ENCODE results near the gene HLA-DPA1.

DNA sequence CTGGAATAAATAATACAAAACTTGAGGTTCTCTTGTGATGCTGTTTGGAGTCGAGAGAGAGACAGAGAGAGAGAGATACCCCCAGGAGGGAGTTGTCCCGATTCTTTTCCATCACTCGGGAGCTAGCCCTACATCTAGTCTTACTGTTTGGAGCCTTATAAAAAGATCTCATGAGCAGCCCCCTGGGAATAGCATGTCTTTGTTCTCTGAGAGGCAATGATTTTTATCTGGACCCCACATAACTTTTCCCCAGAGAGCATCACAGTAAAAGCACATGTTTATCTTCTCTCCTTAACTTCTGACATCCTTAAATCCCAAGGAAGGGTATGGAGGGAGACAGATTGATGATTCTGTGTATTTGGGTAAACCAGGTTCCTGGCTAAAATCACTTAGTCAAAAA is 43.2 kb downstream of the HLA-DPA1 start:
- TF ChIP-seq, protein P1, sequence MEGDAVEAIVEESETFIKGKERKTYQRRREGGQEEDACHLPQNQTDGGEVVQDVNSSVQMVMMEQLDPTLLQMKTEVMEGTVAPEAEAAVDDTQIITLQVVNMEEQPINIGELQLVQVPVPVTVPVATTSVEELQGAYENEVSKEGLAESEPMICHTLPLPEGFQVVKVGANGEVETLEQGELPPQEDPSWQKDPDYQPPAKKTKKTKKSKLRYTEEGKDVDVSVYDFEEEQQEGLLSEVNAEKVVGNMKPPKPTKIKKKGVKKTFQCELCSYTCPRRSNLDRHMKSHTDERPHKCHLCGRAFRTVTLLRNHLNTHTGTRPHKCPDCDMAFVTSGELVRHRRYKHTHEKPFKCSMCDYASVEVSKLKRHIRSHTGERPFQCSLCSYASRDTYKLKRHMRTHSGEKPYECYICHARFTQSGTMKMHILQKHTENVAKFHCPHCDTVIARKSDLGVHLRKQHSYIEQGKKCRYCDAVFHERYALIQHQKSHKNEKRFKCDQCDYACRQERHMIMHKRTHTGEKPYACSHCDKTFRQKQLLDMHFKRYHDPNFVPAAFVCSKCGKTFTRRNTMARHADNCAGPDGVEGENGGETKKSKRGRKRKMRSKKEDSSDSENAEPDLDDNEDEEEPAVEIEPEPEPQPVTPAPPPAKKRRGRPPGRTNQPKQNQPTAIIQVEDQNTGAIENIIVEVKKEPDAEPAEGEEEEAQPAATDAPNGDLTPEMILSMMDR (IDR thresholded peaks at IDR 0.05; ENCODE audit: low read depth, low read length, missing input control): no peak
- TF ChIP-seq JUND (IDR thresholded peaks at IDR 0.05): no peak
- TF ChIP-seq, protein P2, sequence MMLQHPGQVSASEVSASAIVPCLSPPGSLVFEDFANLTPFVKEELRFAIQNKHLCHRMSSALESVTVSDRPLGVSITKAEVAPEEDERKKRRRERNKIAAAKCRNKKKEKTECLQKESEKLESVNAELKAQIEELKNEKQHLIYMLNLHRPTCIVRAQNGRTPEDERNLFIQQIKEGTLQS (IDR thresholded peaks at IDR 0.05): no peak
- TF ChIP-seq TAF1 (conservative IDR thresholded peaks at IDR 0.05): no peak
- TF ChIP-seq, protein P3, sequence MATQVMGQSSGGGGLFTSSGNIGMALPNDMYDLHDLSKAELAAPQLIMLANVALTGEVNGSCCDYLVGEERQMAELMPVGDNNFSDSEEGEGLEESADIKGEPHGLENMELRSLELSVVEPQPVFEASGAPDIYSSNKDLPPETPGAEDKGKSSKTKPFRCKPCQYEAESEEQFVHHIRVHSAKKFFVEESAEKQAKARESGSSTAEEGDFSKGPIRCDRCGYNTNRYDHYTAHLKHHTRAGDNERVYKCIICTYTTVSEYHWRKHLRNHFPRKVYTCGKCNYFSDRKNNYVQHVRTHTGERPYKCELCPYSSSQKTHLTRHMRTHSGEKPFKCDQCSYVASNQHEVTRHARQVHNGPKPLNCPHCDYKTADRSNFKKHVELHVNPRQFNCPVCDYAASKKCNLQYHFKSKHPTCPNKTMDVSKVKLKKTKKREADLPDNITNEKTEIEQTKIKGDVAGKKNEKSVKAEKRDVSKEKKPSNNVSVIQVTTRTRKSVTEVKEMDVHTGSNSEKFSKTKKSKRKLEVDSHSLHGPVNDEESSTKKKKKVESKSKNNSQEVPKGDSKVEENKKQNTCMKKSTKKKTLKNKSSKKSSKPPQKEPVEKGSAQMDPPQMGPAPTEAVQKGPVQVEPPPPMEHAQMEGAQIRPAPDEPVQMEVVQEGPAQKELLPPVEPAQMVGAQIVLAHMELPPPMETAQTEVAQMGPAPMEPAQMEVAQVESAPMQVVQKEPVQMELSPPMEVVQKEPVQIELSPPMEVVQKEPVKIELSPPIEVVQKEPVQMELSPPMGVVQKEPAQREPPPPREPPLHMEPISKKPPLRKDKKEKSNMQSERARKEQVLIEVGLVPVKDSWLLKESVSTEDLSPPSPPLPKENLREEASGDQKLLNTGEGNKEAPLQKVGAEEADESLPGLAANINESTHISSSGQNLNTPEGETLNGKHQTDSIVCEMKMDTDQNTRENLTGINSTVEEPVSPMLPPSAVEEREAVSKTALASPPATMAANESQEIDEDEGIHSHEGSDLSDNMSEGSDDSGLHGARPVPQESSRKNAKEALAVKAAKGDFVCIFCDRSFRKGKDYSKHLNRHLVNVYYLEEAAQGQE (IDR thresholded peaks at IDR 0.05): no peak
- no peak for TF ChIP-seq YY1 (IDR thresholded peaks at IDR 0.05)
- TF ChIP-seq, protein P4, sequence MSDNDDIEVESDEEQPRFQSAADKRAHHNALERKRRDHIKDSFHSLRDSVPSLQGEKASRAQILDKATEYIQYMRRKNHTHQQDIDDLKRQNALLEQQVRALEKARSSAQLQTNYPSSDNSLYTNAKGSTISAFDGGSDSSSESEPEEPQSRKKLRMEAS (IDR thresholded peaks at IDR 0.05): no peak
- no peak for TF ChIP-seq GABPA (IDR thresholded peaks at IDR 0.05 in 1 of 2, conservative IDR thresholded peaks at IDR 0.05 in 1 of 2)
